HepG2 (cell line): ENCODE data around the gene CLDN7. TPM values are rescaled to one million over a fixed set of nuclear protein-coding genes. Genes with fewer than 3 reads are reported as not detected.

Experiments
- ELK4 ChIP-seq: sonication (generic); formaldehyde crosslinking; IDR thresholded peaks from 2 replicates; pipeline ENCODE4 v1.9.0; 2021; ENCODE audit warnings: missing genetic modification reagents, borderline replicate concordance
- GATA4 ChIP-seq: sonication (generic); IDR thresholded peaks from 2 replicates; pipeline ENCODE4 v1.6.1; 2016; ENCODE audit warnings: antibody characterized with exemption, low read depth, borderline replicate concordance
- GATAD2A ChIP-seq: IDR thresholded peaks from 2 replicates; pipeline ENCODE4 v1.6.1; 2016
- HINFP ChIP-seq: sonication (generic); formaldehyde crosslinking; IDR thresholded peaks from 2 replicates; pipeline ENCODE4 v1.4.0; 2020; ENCODE audit warnings: low read depth, mild to moderate bottlenecking, missing genetic modification reagents
- HIVEP1 ChIP-seq: sonication (generic); formaldehyde crosslinking; IDR thresholded peaks from 2 replicates; pipeline ENCODE4 v1.4.0; 2020; ENCODE audit warnings: mild to moderate bottlenecking, missing genetic modification reagents
- MXI1 ChIP-seq: IDR thresholded peaks from 3 replicates; pipeline ENCODE4 v1.6.1; 2012; ENCODE audit warnings: low read depth, low read length, inconsistent platforms, borderline replicate concordance
- MYC ChIP-seq: sonication (generic); formaldehyde crosslinking; IDR thresholded peaks from 2 replicates; pipeline ENCODE4 v1.9.0; 2021; ENCODE audit warnings: missing genetic modification reagents, borderline replicate concordance
- RFX3 ChIP-seq: IDR thresholded peaks from 2 replicates; pipeline ENCODE4 v1.6.1; 2016; ENCODE audit warnings: missing biosample characterization, missing genetic modification reagents
- SOX13 ChIP-seq, 3 experiments: fragments of 450-650 bp in 1 of 3; sonication (generic) in 1 of 3; formaldehyde crosslinking in 1 of 3; IDR thresholded peaks in 2 of 3; conservative IDR thresholded peaks in 1 of 3; 2 replicates each; pipeline versions ENCODE4 v1.5.0 to v1.6.1; 2016 to 2020; ENCODE audit warnings: antibody characterized with exemption in 1 of 3, mild to moderate bottlenecking in 1 of 3, missing compliant biosample characterization in 1 of 3, missing genetic modification reagents in 1 of 3, moderate library complexity in 1 of 3
- TEAD3 ChIP-seq: optimal IDR thresholded peaks from 2 replicates; pipeline ENCODE3; 2016; ENCODE audit warnings: borderline replicate concordance
- ZFAT ChIP-seq: sonication (generic); formaldehyde crosslinking; conservative IDR thresholded peaks from 2 replicates; pipeline ENCODE4 v1.8.1; 2023; ENCODE audit warnings: missing genetic modification reagents, inconsistent platforms
- ZNF20 ChIP-seq: sonication (generic); formaldehyde crosslinking; IDR thresholded peaks from 2 replicates; pipeline ENCODE4 v1.4.0; 2020; ENCODE audit warnings: mild to moderate bottlenecking, moderate library complexity, missing genetic modification reagents
- ZNF34 ChIP-seq: sonication (generic); formaldehyde crosslinking; IDR thresholded peaks from 2 replicates; pipeline ENCODE4 v1.4.0; 2020; ENCODE audit warnings: mild to moderate bottlenecking, missing genetic modification reagents, borderline replicate concordance
- ZNF556 ChIP-seq: sonication (generic); formaldehyde crosslinking; IDR thresholded peaks from 2 replicates; pipeline ENCODE4 v1.4.0; 2020; ENCODE audit warnings: mild to moderate bottlenecking, missing genetic modification reagents, borderline replicate concordance
- ZNF574 ChIP-seq: sonication (generic); formaldehyde crosslinking; IDR thresholded peaks from 2 replicates; pipeline ENCODE4 v1.4.0; 2020; ENCODE audit warnings: missing genetic modification reagents
- ZNF781 ChIP-seq: sonication (generic); formaldehyde crosslinking; IDR thresholded peaks from 2 replicates; pipeline ENCODE4 v1.5.1; 2020; ENCODE audit warnings: borderline replicate concordance, mild to moderate bottlenecking, missing genetic modification reagents; ENCODE audit errors: not compliant biosample characterization
- ZZZ3 ChIP-seq: sonication (generic); formaldehyde crosslinking; IDR thresholded peaks from 2 replicates; pipeline ENCODE4 v1.4.0; 2020; ENCODE audit warnings: missing genetic modification reagents, mild to moderate bottlenecking, borderline replicate concordance
- polyA plus RNA-seq, 8 experiments: library from polyadenylated mRNA; depleted of rRNA in 3 of 8; stranded (reverse) in 7 of 8; unstranded in 1 of 8; fragments of >200 nt; fragmentation: Illumina TruSeq in 4 of 8; extraction: Trizol in 4 of 8; gene quantifications; 2 replicates each; pipeline versions ENCODE4 v1.2.1 to v1.2.3, GENCODE V29; 2011 to 2016; ENCODE audit warnings: low read depth in 4 of 8, missing spikeins in 1 of 8, mixed read lengths in 1 of 8; ENCODE audit not compliant: insufficient read depth in 1 of 8
- total RNA-seq, 5 experiments: library from RNA; depleted of rRNA; stranded (reverse); fragments of >200 nt; fragmentation: Illumina TruSeq; extraction: Trizol; gene quantifications; 2 replicates each; pipeline ENCODE4 v1.2.3, GENCODE V29; 2016; ENCODE audit warnings: low read depth in 1 of 5
- TF ChIP-seq, protein P1 (sequence below): sonication (generic); formaldehyde crosslinking; IDR thresholded peaks from 2 replicates; pipeline ENCODE4 v1.5.0; 2020; ENCODE audit warnings: mild to moderate bottlenecking, missing genetic modification reagents
- TF ChIP-seq, protein P2 (sequence below): sonication (generic); formaldehyde crosslinking; IDR thresholded peaks from 2 replicates; pipeline ENCODE4 v1.4.0; 2020; ENCODE audit warnings: mild to moderate bottlenecking, missing genetic modification reagents

The CLDN7 gene
- total and polyA plus RNA-seq, 2 of the 13 experiments (the other 11 are each of a cell fraction or from before 2014, with no cell fraction given), result not detected

- TF ChIP-seq HINFP (CRISPR knock-in tag) (peak; percentile 71; the same call in 1 of the 2 replicates), ZNF34 (CRISPR knock-in tag) (0 out of 2 replicates have a peak, but pooled peaks have one; percentile 74), SOX13 (IDR thresholded peaks at IDR 0.05) (no peak), SOX13 (CRISPR knock-in tag; conservative IDR thresholded peaks at IDR 0.05 in 1 of 2, IDR thresholded peaks at IDR 0.05 in 1 of 2) (no peak; a peak in 1 of 4 replicates), ZNF20 (CRISPR knock-in tag) (0 out of 2 replicates have a peak, but pooled peaks have one; percentile 54), ZNF781 (CRISPR knock-in tag) (peak; percentile 51), ZNF556 (CRISPR knock-in tag) (peak; percentile 67; the same call in 1 of the 2 replicates), ZNF574 (CRISPR knock-in tag) (peak; percentile 99), HIVEP1 (CRISPR knock-in tag) (0 out of 2 replicates have a peak, but pooled peaks have one; percentile 34), MYC (CRISPR knock-in tag) (peak; percentile 52; the same call in 1 of the 2 replicates), RFX3 (CRISPR knock-in tag) (no peak), GATAD2A (CRISPR knock-in tag) (peak; percentile 46; the same call in 1 of the 2 replicates), MXI1 (peak; percentile 78; the same call in 2 of the 3 replicates), GATA4 (peak; percentile 37; the same call in 1 of the 2 replicates), ZZZ3 (CRISPR knock-in tag) (no peak), ZFAT (CRISPR knock-in tag) (no peak), TEAD3 (peak; percentile 4), ELK4 (CRISPR knock-in tag) (no peak)
- TF ChIP-seq, protein P1, sequence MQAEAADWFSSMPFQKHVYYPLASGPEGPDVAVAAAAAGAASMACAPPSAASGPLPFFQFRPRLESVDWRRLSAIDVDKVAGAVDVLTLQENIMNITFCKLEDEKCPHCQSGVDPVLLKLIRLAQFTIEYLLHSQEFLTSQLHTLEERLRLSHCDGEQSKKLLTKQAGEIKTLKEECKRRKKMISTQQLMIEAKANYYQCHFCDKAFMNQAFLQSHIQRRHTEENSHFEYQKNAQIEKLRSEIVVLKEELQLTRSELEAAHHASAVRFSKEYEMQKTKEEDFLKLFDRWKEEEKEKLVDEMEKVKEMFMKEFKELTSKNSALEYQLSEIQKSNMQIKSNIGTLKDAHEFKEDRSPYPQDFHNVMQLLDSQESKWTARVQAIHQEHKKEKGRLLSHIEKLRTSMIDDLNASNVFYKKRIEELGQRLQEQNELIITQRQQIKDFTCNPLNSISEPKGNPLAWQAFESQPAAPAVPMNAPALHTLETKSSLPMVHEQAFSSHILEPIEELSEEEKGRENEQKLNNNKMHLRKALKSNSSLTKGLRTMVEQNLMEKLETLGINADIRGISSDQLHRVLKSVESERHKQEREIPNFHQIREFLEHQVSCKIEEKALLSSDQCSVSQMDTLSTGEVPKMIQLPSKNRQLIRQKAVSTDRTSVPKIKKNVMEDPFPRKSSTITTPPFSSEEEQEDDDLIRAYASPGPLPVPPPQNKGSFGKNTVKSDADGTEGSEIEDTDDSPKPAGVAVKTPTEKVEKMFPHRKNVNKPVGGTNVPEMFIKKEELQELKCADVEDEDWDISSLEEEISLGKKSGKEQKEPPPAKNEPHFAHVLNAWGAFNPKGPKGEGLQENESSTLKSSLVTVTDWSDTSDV, result no peak
- TF ChIP-seq, protein P2, sequence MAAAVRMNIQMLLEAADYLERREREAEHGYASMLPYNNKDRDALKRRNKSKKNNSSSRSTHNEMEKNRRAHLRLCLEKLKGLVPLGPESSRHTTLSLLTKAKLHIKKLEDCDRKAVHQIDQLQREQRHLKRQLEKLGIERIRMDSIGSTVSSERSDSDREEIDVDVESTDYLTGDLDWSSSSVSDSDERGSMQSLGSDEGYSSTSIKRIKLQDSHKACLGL (CRISPR knock-in tag), result 0 out of 2 replicates have a peak, but pooled peaks have one; percentile 4
These were observed 44.8 kb upstream of the CLDN7 start, which contains the start of gene EIF5A (continued) for GRCh38 chr17:7306911-7307685.
